ENCODE data around the gene GPNMB. TPM values are rescaled to one million over a fixed set of nuclear protein-coding genes. Genes with fewer than 3 reads are reported as not detected.

GPNMB gene
- total and polyA plus RNA-seq, 2 of the 13 experiments (the other 11 are each of a cell fraction or from before 2014, with no cell fraction given): 1.1 to 1.6 TPM

DNA sequence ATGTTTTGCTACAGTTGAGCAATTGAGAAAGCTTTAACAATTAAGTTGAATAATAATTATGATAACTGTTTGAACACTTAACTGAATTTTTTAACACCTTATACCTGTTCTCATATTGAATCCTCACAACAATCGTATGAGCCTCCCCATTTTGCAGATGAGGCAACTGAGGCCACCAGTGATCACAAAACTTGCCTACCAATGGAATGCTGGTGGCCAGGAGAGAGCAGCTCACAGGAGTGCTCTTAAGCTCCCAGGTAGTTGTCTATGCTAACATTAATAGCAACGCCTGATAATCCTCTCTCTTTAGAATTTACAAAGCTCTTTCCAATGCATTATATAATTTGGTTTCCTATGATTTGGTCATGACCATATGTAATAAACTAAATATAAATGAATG is 21.6 kb downstream of the GPNMB start:
- no peaks in the 10 kb centered on the region for H4K20me1 ChIP-seq (ENCODE audit: insufficient read depth, low read length)
- peaks cover 0 to 7% of the 10 kb centered on the region in 2 experiments; a peak in 1 of 5 replicates for H3K27me3 ChIP-seq (ENCODE audit: control insufficient read depth in 1 of 2, insufficient read depth in 2 of 2, low read length in 2 of 2)
- no TSS peak for BruUV-seq (replicated peaks)
- POLR2A ChIA-PET: no interaction called here
- in situ Hi-C loops (cut with HindIII; ENCODE audit: extremely low pct_ligation_motif_present, low pct_unique_long_range_greater_than_20kb): loop anchor here (25.0 kb wide), 1 partner anchor 444 kb away; the partner anchor contains the start of gene STK31
- intact Hi-C loops (cut with micrococcal nuclease; ENCODE audit: unreplicated experiment): loop anchor here (2.0 to 10.0 kb wide), 2 partner anchors 65 to 163 kb away; partner anchors contain the start of gene KLHL7
- H3K36me3 ChIP-seq (replicated peaks in 1 of 2; ENCODE audit: control insufficient read depth in 1 of 2, insufficient read depth in 2 of 2, low read length in 2 of 2): no peaks in the 10 kb centered on the region
- H3K4me2 ChIP-seq (ENCODE audit: low read depth, low read length): no peak overlapping the region
- FAIRE-seq (no peak), DNase-seq (ENCODE audit: low spot score) (no peak), ATAC-seq (no peak)
- no peak overlapping the region for H3K4me3 ChIP-seq (replicated peaks in 1 of 3; ENCODE audit: insufficient read depth in 1 of 3, low read depth in 2 of 3, low read length in 3 of 3)
- TF ChIP-seq ZNF629 (CRISPR knock-in tag; conservative IDR thresholded peaks at IDR 0.05) (peak; percentile 61; the same call in 1 of the 2 replicates), ZNF33B (CRISPR knock-in tag; IDR thresholded peaks at IDR 0.05) (no peak)
- peaks cover 22% of the 10 kb centered on the region for H3K4me1 ChIP-seq (ENCODE audit: insufficient read depth, low read length)
- WGBS (ENCODE audit: low lambda C conversion rate): 55% methylated on average over 2 of the region's 2 CpGs
- H3K9me3 ChIP-seq (ENCODE audit: low read length): no peaks in the 10 kb centered on the region
- no peak overlapping the region for H2AFZ ChIP-seq (ENCODE audit: low read length)
- H3K27ac ChIP-seq (ENCODE audit: extremely low read length, insufficient read depth, low read length): no peak overlapping the region
- H3K79me2 ChIP-seq (ENCODE audit: insufficient read depth, low read length): no peaks in the 10 kb centered on the region
- no peak overlapping the region for H3K9ac ChIP-seq (ENCODE audit: insufficient read depth, low read depth, low read length)
- CTCF ChIA-PET (ENCODE audit: low intra/inter-chr PET ratio, low total read pairs): no interaction called here

DNA sequence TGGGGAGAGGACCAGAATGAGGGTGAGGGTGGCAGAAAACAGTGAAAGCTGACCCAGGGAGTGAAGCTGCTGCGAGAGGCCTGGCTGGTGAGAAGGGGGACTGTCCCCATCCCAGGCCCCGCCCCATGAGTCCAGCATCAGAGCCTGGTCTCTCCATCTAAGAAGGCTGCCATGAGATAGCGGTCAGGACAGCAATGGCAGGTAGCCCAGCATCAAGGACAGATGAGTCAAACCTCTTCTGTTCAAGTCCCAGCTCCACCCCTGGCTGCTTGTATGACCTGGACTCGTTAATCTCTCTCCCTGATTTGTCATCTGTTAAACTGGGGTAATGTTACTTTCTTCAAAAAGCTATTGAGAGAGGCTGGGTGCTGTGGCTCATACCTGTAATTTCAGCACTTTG is 22.2 kb downstream of the GPNMB start:
- no peak for FAIRE-seq
- ChIA-PET CTCF (ENCODE audit: low intra/inter-chr PET ratio, low total read pairs) (no interaction called here), POLR2A (no interaction called here)
- DNase-seq (ENCODE audit: low spot score): peak; percentile 30
- Histone ChIP-seq H3K36me3 (replicated peaks in 1 of 2; ENCODE audit: control insufficient read depth in 1 of 2, insufficient read depth in 2 of 2, low read length in 2 of 2) (no peaks in the 10 kb centered on the region), H4K20me1 (ENCODE audit: insufficient read depth, low read length) (no peaks in the 10 kb centered on the region), H3K4me1 (ENCODE audit: insufficient read depth, low read length) (peaks cover 28% of the 10 kb centered on the region), H3K27me3 (ENCODE audit: control insufficient read depth in 1 of 2, insufficient read depth in 2 of 2, low read length in 2 of 2) (peaks cover 0 to 7% of the 10 kb centered on the region in 2 experiments; a peak in 1 of 5 replicates), H3K9ac (ENCODE audit: insufficient read depth, low read depth, low read length) (no peak overlapping the region), H3K4me3 (replicated peaks in 1 of 3; ENCODE audit: insufficient read depth in 1 of 3, low read depth in 2 of 3, low read length in 3 of 3) (no peak overlapping the region), H3K27ac (ENCODE audit: extremely low read length, insufficient read depth, low read length) (no peak overlapping the region), H3K9me3 (ENCODE audit: low read length) (no peaks in the 10 kb centered on the region), H2AFZ (ENCODE audit: low read length) (no peak overlapping the region), H3K79me2 (ENCODE audit: insufficient read depth, low read length) (no peaks in the 10 kb centered on the region), H3K4me2 (ENCODE audit: low read depth, low read length) (no peak overlapping the region; the same call in 1 of the 2 replicates)
- intact Hi-C loops (cut with micrococcal nuclease; ENCODE audit: unreplicated experiment) (loop anchor here (2.0 to 10.0 kb wide), 2 partner anchors 64 to 164 kb away; partner anchors contain the start of gene KLHL7), in situ Hi-C loops (cut with HindIII; ENCODE audit: extremely low pct_ligation_motif_present, low pct_unique_long_range_greater_than_20kb) (loop anchor here (25.0 kb wide), 1 partner anchor 444 kb away; the partner anchor contains the start of gene STK31)
- ATAC-seq: peak; percentile 24; the same call in 2 of the 3 replicates
- 10% methylated on average over 3 of the region's 4 CpGs for WGBS (ENCODE audit: low lambda C conversion rate)
- BruUV-seq (replicated peaks): no TSS peak
- TF ChIP-seq ZNF816 (CRISPR knock-in tag; IDR thresholded peaks at IDR 0.05; ENCODE audit: borderline replicate concordance) (no peak), ZNF644 (CRISPR knock-in tag; IDR thresholded peaks at IDR 0.05; ENCODE audit: low read depth) (0 out of 2 replicates have a peak, but pooled peaks have one; percentile 23), ZNF792 (CRISPR knock-in tag; IDR thresholded peaks at IDR 0.05) (0 out of 2 replicates have a peak, but pooled peaks have one; percentile 57)
- TF ChIP-seq, protein P1, sequence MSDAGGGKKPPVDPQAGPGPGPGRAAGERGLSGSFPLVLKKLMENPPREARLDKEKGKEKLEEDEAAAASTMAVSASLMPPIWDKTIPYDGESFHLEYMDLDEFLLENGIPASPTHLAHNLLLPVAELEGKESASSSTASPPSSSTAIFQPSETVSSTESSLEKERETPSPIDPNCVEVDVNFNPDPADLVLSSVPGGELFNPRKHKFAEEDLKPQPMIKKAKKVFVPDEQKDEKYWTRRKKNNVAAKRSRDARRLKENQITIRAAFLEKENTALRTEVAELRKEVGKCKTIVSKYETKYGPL (CRISPR knock-in tag; IDR thresholded peaks at IDR 0.05): no peak
- TF ChIP-seq, protein P2, sequence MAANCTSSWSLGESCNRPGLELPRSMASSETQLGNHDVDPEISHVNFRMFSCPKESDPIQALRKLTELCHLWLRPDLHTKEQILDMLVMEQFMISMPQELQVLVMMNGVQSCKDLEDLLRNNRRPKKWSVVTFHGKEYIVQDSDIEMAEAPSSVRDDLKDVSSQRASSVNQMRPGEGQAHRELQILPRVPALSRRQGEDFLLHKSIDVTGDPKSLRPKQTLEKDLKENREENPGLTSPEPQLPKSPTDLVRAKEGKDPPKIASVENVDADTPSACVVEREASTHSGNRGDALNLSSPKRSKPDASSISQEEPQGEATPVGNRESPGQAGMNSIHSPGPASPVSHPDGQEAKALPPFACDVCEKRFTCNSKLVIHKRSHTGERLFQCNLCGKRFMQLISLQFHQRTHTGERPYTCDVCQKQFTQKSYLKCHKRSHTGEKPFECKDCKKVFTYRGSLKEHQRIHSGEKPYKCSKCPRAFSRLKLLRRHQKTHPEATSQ (CRISPR knock-in tag; IDR thresholded peaks at IDR 0.05; ENCODE audit: borderline replicate concordance): no peak

Measured in HepG2 (cell line).